Stimulated activated memory B cell treated with anti-CD40 and anti-IgM and Interleukin-4, amounts not matched to agents 10 μg/mL and 1 μg/mL and 100 μg/mL, for 72 hours (primary cell): ENCODE data around the gene FBXO24.
A peak's percentile ranks its signal among the peaks of the same experiment; 100 is the strongest.

Experiments used
- ATAC-seq: fragments of 150-1000 bp; cut with Tn5 transposase; 2 replicates; pipeline ENCODE4 v1.10.0; 2021
- H3K27ac Mint-ChIP-seq: one replicate; pipeline ENCODE4 v1.8.0; 2022; ENCODE audit warnings: mild to moderate bottlenecking, mixed read lengths
- H3K27me3 Mint-ChIP-seq: one replicate; pipeline ENCODE4 v1.8.0; 2022; ENCODE audit warnings: mixed read lengths
- H3K36me3 Mint-ChIP-seq: one replicate; pipeline ENCODE4 v1.8.0; 2022; ENCODE audit warnings: mixed read lengths
- H3K4me1 Mint-ChIP-seq: one replicate; pipeline ENCODE4 v1.8.0; 2022; ENCODE audit warnings: mixed read lengths
- H3K4me3 Mint-ChIP-seq: one replicate; pipeline ENCODE4 v1.8.0; 2022; ENCODE audit warnings: mild to moderate bottlenecking, moderate library complexity, mixed read lengths
- H3K9me3 Mint-ChIP-seq: one replicate; pipeline ENCODE4 v1.8.0; 2022; ENCODE audit warnings: mixed read lengths

FBXO24 gene

DNA sequence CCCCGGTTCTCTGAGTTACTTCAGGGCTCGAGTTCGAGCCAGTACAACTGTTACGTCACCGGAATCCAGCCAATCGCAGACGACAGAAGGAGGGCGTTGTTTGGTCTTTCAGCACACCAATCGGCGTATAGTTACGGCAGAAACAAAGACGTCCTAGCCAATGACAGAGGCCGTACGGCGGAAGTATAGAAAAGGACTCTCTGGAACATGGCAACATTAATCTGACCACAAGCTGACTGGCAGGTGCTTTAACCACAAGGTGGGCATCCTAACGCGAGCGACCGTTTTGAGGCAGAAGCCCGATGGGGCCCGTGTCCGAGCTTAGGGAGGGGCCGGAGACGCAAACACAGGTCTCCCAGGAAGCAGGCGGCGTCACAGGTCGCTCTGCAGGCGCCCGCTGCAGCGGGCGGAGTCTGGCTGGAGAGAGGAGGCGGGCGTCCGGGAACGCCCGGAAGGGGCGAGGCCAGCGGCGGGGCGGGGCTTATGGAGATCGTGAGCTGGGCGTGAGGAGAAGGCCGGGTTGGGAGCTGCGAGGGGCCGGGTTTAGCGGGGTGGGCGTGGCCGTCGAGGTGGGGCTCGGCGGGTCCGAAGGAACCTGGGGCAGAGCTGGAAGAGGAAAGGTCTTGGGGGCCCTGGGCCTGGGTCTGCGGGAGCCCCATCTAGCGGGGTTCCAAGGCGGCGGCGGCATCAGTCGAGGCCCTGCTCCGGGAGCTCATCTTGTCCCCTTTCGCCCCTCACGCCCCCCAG is 26.0 kb downstream of the FBXO24 start, which contains the start of gene MOSPD3:
MOSPD3 (plus strand) TSS at position 558 of the 747 bp plus-strand sequence. CDS start 252 bp downstream, outside the sequence.
- peaks cover 14% of the 10 kb centered on the region for H3K4me1 Mint-ChIP-seq
- no peaks in the 10 kb centered on the region for H3K27me3 Mint-ChIP-seq
- H3K27ac Mint-ChIP-seq: peak within 1 kb of the TSS; percentile 94
- H3K36me3 Mint-ChIP-seq: peaks cover 11% of the 10 kb centered on the region
- peak; percentile 97 for ATAC-seq
- peak within 1 kb of the TSS; percentile 98 for H3K4me3 Mint-ChIP-seq
- no peaks in the 10 kb centered on the region for H3K9me3 Mint-ChIP-seq

DNA sequence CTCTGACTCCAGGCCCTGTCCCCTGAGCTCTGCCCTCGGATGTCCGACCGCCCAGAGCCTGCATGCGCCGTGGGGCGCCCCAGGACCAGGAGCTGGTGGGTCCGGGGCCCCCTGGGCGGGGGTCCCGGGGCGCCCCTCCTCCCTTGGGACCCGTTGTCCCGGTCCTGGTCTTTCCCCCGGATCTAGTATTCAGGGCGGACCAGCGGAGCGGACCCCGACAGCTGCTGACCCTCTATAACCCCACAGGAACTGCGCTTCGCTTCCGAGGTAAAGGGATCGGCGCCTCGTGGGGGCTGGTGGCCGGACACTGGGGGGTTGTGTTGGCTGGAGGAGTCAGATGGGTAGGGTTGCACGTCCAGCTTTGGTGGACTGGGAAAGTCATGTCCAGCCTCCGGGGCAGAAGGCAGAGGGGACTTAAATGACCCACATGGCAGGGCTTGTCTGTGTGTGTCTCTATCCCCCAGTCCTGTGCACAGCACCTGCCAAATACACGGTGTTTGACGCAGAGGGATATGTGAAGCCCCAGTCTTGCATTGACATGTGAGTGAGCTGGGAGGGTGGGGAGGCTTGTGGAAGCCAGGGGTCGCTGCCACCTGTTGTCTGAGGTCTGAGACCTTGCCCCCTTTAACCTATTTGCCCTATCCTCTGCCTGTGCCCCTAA is 26.7 kb downstream of the FBXO24 start:
- peaks cover 11% of the 10 kb centered on the region for H3K36me3 Mint-ChIP-seq
- H3K4me3 Mint-ChIP-seq: peak overlapping the region; percentile 98
- H3K9me3 Mint-ChIP-seq: no peaks in the 10 kb centered on the region
- H3K27ac Mint-ChIP-seq: peak overlapping the region; percentile 94
- no peaks in the 10 kb centered on the region for H3K27me3 Mint-ChIP-seq
- ATAC-seq: no peak
- H3K4me1 Mint-ChIP-seq: peaks cover 14% of the 10 kb centered on the region

DNA sequence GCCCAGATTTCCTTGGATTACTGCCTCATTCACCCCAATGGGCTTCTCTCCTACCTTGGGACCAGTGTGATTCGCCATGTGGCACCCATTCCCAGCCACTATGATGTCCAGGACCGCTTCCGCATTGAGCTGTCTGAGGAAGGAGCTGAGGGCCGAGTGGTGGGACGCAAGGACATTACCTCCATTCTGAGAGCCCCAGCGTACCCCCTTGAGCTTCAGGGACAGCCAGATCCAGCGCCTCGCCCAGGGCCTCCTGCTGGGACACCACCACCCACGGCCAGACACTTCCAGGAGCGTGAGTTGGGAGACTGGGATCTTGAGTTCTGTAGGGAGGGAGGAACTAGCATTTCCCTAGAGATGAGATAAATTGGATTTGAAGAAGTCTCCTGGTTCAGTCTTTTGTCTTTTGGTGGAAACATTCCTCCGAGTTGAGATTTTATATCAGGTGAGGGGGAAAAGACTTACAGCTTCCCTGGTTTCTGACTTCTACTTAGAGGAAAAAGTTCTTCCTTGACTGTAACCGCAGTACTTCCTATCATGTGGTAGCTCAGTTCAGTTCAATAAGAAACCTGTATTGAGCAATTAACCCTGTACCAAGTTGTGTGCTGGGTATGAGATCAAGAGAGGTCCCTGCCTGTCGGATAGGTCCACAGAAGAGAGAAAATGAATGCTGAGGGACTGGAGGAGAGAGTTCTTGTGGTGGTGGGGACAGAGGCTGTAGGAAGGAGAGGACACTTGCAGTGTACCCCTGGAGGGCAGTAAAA is 27.5 kb downstream of the FBXO24 start:
- ATAC-seq: no peak

DNA sequence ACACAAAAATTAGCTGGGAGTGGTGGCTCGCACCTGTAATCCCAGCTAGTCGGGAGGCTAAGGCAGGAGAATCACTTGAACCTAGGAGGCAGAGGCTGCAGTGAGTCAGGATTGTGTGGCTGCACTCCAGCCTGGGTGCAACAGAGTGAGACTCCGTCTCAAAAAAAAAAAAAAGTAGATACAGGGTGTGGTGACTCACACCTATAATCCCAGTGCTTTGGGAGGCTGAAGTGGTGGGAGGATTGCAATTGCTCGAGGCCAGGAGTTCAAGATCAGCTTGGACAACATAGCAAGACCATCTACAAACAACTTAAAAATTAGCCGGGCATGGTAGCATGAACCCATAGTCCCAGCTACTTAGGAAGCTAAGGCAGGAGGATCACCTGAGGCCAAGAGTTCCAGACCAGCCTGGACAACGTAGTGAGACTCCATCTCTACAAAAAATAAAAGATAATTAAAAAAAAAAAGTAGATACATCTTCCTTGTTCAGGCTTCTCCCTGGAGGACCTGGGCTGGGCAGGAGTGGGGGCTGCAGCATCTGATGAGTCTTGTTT is 28.3 kb downstream of the FBXO24 start:
- H3K27ac Mint-ChIP-seq: no peak overlapping the region
- no peak overlapping the region for H3K4me3 Mint-ChIP-seq
- no peaks in the 10 kb centered on the region for H3K27me3 Mint-ChIP-seq
- ATAC-seq: no peak
- no peaks in the 10 kb centered on the region for H3K9me3 Mint-ChIP-seq
- peaks cover 14% of the 10 kb centered on the region for H3K4me1 Mint-ChIP-seq
- peaks cover 11% of the 10 kb centered on the region for H3K36me3 Mint-ChIP-seq

More for the DNA sequence above, 27.5 kb downstream of the FBXO24 start:
- Mint-ChIP-seq H3K27ac (no peak overlapping the region), H3K27me3 (no peaks in the 10 kb centered on the region), H3K36me3 (peaks cover 11% of the 10 kb centered on the region), H3K9me3 (no peaks in the 10 kb centered on the region), H3K4me3 (peak overlapping the region; percentile 98), H3K4me1 (peaks cover 14% of the 10 kb centered on the region)

DNA sequence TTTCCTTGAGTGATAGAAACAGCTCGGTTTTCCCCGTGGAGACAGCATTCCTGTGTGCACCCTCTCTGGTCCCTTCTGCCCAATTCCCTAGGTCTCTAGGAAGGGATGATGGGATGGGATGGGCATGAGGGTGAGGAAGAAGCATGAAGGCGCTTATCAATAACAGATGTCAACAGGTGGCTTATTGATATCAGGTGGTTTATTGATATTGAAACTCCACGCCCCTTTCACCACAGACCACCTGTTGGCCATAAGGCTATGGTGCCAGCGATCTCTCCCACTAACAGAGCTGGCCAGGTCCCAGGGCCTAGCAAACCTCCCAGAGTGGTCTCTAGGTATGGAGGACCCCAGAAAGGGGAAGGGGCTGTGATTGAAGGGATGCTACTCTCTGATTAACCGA is 34.1 kb downstream of the FBXO24 start:
- H3K27me3 Mint-ChIP-seq: no peaks in the 10 kb centered on the region
- no peak overlapping the region for H3K27ac Mint-ChIP-seq
- H3K36me3 Mint-ChIP-seq: peaks cover 17% of the 10 kb centered on the region
- H3K4me1 Mint-ChIP-seq: no peaks in the 10 kb centered on the region
- H3K9me3 Mint-ChIP-seq: no peaks in the 10 kb centered on the region
- no peak for ATAC-seq
- H3K4me3 Mint-ChIP-seq: no peak overlapping the region

DNA sequence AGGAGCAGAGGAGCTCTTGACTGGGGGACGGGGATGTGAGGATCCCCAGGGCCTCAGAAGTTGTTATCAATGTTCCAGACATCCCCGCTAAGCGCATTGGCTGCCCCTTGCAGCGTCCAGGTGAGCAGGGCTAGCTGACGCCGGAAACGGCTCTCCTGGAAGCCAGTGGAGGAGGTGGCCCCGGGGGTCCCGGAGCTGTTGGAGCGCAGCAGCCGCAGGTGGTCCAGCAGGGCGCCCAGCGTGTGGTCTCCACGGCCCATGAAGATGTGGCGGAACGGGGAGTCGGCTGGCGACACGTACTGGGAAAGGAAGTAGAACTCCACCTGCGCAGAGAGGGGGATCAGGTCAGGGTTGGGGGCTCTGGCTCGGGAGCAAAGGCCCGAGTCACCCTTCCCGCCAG is 34.7 kb downstream of the FBXO24 start:
- H3K36me3 Mint-ChIP-seq: peaks cover 17% of the 10 kb centered on the region
- H3K4me1 Mint-ChIP-seq: no peaks in the 10 kb centered on the region
- no peak for ATAC-seq
- no peak overlapping the region for H3K4me3 Mint-ChIP-seq
- H3K27ac Mint-ChIP-seq: no peak overlapping the region
- H3K9me3 Mint-ChIP-seq: no peaks in the 10 kb centered on the region
- no peaks in the 10 kb centered on the region for H3K27me3 Mint-ChIP-seq

DNA sequence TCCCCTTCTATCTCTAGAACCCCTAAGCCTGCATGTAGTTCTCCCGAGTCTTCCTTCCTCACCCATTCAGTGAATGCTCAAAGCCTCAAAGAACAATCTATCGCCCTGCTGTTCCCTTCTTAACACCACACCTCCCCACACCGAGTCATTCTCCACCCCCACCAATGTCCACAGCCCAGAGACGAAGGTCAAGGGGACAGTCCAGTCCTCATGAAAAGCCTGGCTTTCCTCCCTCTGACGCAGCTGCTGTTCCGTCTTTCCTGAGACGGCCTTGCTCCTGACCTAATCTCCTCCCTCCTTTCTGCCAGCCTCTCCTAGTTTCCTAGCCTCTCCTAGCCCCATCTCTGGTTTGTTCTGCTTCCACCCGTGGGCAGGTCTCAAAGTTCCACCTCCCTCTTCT is 35.4 kb downstream of the FBXO24 start:
- peaks cover 5% of the 10 kb centered on the region for H3K4me1 Mint-ChIP-seq
- ATAC-seq: no peak
- no peaks in the 10 kb centered on the region for H3K9me3 Mint-ChIP-seq
- no peaks in the 10 kb centered on the region for H3K27me3 Mint-ChIP-seq
- H3K36me3 Mint-ChIP-seq: peaks cover 12% of the 10 kb centered on the region
- H3K4me3 Mint-ChIP-seq: no peak overlapping the region
- H3K27ac Mint-ChIP-seq: no peak overlapping the region

DNA sequence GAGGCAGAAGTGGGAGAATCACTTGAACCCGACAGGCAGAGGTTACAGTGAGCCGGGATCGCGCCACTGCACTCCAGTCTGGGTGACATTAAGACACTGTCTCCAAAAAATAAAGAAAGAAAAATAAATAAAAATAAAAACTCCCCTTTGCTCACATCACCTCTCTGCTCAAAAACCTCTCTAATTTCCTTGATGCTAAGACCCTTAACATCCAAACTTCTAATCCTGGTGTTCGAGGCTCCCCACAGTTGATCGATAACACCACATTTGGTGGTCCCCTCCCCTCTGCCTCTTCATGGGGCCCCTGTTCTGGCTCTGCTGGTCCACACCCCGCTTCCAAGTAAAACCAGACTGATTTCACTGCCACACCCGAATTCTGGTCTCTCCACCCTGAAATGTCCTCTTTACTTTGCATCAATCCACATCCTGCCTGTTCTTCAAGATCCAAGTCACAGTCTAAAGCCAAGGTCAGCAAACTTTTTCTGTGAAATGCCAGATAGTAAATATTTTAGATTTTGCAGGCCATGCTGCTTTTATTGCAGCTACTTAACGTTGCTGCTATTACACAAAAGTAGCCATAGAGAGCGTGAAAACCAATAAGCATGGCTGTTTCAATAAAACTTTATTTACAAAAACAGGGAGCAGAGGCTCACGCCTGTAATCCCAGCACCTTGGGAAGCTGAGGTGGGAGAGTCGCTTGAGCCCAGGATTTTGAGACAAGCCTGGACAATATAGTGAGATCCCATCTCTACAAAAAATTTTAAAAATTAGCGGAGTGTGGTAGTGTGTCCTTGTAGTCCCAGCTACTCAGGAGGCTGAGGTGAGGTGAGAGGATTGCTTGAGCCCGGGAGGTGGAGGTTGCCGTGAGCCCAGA is 38.1 kb downstream of the FBXO24 start:
- Mint-ChIP-seq H3K9me3 (no peaks in the 10 kb centered on the region), H3K36me3 (peaks cover 12% of the 10 kb centered on the region), H3K27ac (no peak overlapping the region), H3K4me1 (peaks cover 11% of the 10 kb centered on the region), H3K4me3 (no peak overlapping the region), H3K27me3 (no peaks in the 10 kb centered on the region)
- ATAC-seq: no peak

DNA sequence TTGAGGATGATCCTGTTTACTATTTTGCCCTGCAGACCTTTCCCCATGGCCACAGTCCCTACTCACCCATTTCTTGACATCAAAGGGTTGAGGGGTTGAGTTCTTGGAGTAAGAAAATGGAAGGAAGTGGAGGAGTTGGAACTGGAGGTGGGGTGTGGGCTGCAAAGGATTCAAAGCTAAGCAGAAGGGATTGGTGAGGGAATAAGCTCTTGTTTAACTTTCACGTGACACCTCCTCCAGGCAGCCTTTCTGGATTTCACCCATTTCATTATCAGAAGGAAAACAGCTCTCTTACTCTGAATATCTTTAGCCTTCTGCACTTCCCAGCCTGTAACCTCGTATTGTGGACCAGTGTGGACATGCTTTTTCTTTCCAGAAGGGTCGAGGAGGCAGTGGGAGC is 39.9 kb downstream of the FBXO24 start:
- no peak for ATAC-seq
- H3K27me3 Mint-ChIP-seq: no peaks in the 10 kb centered on the region
- peak overlapping the region; percentile 78 for H3K27ac Mint-ChIP-seq
- H3K36me3 Mint-ChIP-seq: peaks cover 12% of the 10 kb centered on the region
- H3K4me1 Mint-ChIP-seq: peaks cover 17% of the 10 kb centered on the region
- no peaks in the 10 kb centered on the region for H3K9me3 Mint-ChIP-seq
- H3K4me3 Mint-ChIP-seq: peak overlapping the region; percentile 54

DNA sequence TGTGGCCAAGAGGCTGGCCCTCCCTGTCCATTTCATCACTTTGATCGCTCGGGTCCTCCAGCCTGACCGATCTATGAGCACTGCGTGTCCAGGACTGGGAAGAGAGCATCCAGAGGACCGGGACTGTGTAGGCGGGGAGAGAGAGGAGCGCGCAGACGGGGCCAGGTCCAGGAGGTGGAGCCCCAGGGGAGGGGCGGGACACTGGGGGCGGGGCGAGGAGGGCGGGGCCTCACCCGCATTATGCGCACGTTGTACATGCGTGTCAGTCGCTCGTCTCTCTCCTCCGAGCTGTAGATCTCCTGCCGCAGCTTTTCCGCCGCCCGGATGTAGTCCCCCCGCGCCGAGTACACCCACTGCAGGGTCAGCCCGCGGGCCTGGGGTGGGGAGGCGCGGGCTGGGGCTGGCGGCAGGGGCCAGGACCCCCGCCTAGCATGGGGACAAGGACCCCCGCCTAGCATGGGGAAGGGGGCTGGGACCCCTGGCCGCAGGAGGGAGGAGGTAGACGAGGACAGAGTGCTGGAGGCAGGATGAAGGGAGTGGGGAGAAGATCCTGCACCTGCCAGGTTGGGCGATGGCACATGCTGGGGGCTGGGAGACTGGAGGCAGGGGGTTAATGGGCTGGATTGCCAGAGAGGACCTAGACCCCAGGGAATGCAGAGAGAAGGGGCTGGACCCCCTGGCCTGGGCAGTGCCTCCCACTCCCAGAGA is 40.6 kb downstream of the FBXO24 start:
- peak overlapping the region; percentile 75 for H3K4me3 Mint-ChIP-seq
- no peaks in the 10 kb centered on the region for H3K9me3 Mint-ChIP-seq
- H3K4me1 Mint-ChIP-seq: peaks cover 17% of the 10 kb centered on the region
- H3K36me3 Mint-ChIP-seq: peaks cover 9% of the 10 kb centered on the region
- peak overlapping the region; percentile 78 for H3K27ac Mint-ChIP-seq
- no peaks in the 10 kb centered on the region for H3K27me3 Mint-ChIP-seq
- peak; percentile 91 for ATAC-seq

DNA sequence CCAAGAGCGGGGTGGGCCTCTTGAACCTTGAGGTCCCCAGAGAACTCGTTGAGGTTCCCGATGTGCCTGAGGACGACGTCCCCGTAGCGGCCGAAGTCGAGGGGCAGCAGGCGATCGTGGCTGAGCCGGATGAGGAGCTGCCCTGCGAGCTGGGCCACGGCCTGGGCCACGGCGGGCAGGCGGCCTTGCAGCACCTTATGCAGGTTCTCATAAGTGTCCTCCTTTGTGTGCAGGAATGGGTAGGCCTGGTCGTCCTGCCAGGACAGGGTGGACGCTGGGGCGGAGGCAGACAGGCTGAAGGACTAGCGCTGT is 41.1 kb downstream of the FBXO24 start:
- H3K36me3 Mint-ChIP-seq: peaks cover 6% of the 10 kb centered on the region
- peak overlapping the region; percentile 75 for H3K4me3 Mint-ChIP-seq
- peak overlapping the region; percentile 78 for H3K27ac Mint-ChIP-seq
- no peaks in the 10 kb centered on the region for H3K27me3 Mint-ChIP-seq
- H3K4me1 Mint-ChIP-seq: peaks cover 20% of the 10 kb centered on the region
- no peaks in the 10 kb centered on the region for H3K9me3 Mint-ChIP-seq
- no peak for ATAC-seq

DNA sequence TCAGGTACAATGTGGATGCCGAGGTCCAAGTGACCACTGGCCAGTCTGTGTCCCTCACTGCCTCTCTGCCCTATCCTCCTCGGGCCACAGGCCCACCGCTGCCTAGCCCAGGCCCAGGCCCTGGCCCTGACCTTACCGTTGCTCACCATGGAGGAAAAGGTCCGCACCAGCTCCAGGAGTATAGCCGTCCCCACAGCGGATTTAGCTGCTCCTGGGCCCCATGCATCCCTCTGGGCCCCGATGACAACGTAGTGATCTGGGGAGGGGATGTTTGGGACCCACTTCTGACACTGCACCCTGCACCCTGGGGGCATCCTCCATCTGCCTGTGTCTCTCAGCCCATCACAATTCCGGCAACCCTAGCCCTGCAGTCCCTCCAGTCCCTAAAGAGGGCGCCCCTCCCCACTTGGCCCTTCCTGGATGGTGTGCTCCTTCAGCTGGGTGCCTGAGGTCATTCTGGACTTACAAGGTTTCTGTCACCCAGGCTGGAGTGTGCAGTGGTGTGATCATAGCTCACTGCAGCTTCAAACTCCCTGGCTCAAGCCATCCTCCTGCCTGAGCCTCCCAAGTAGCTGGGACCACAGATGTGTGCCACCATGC is 43.1 kb downstream of the FBXO24 start:
- Mint-ChIP-seq H3K9me3 (no peaks in the 10 kb centered on the region), H3K27me3 (no peaks in the 10 kb centered on the region), H3K27ac (no peak overlapping the region), H3K36me3 (no peaks in the 10 kb centered on the region), H3K4me1 (peaks cover 35% of the 10 kb centered on the region), H3K4me3 (no peak overlapping the region)
- no peak for ATAC-seq

DNA sequence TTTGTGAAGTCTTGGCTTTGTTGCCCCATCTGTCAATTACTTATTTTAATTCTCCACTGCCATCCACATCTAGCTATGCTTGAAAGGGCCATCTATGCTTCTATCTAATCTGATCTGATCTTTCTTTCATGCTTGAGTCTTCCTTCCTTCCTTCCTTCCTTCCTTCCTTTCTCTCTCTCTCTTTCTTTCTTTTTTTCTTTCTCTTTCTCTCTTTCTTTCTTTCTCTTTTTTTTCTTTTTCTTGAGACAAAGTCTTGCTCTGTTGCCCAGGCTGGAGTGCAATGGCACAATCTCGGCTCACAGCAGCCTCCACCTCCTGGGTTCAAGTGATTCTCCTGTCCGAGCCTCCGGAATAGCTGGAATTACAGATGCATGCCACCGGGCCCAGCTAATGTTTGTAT is 43.9 kb downstream of the FBXO24 start:
- no peak overlapping the region for H3K27ac Mint-ChIP-seq
- H3K4me1 Mint-ChIP-seq: peaks cover 37% of the 10 kb centered on the region
- no peak for ATAC-seq
- no peaks in the 10 kb centered on the region for H3K36me3 Mint-ChIP-seq
- H3K9me3 Mint-ChIP-seq: no peaks in the 10 kb centered on the region
- no peak overlapping the region for H3K4me3 Mint-ChIP-seq
- no peaks in the 10 kb centered on the region for H3K27me3 Mint-ChIP-seq
